ENCODE data around the gene UCK1. TPM values are rescaled to one million over a fixed set of nuclear protein-coding genes. Genes with fewer than 3 reads are reported as not detected.

The UCK1 gene
- total and polyA plus RNA-seq, 2 of the 13 experiments (the other 11 are each of a cell fraction or from before 2014, with no cell fraction given): 11.0 to 24.1 TPM

DNA sequence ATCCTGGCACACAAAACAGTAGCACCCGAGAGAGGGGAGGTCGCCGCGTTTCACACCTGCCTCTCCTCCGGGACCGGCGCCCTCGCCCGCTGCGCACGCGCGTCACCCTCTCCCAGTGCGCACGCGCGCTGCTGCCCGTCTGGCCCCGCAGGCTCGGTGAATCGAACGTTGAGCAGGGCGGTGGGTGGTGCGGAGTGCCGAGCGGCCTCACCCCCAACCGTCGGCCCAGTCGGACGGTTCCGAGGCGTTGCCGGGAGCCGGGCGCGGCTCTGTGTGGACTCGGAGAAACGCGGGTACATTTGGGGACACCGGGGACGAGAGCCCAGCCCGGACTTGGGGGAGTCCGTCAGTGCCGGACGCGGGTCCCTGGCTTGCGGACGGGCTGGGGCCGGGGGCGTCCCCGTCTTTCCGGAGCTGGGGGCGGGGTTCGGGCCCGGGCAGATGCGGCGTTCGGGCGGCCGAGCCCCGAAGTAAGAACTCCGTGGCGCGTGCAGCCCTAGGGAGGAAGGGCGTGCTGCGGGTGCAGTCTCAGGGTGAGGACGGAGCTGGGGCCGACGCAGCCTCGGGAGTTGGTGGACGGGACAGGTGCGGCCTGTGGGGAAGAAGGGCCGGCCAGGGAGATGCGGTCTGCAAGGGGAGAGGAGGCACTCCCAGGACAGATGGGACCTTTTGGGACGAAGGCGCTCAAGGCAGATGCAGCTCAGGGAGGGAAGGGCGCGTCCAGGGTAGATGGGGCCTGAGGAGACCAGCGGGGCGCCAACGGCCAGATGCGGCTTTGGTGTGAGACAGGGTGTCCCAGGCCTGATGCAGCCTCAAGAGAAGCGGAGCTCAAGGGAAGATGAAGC, 28.1 kb downstream of the UCK1 start, which contains the start of gene POMT1 (continued):
- TF ChIP-seq, protein P1, sequence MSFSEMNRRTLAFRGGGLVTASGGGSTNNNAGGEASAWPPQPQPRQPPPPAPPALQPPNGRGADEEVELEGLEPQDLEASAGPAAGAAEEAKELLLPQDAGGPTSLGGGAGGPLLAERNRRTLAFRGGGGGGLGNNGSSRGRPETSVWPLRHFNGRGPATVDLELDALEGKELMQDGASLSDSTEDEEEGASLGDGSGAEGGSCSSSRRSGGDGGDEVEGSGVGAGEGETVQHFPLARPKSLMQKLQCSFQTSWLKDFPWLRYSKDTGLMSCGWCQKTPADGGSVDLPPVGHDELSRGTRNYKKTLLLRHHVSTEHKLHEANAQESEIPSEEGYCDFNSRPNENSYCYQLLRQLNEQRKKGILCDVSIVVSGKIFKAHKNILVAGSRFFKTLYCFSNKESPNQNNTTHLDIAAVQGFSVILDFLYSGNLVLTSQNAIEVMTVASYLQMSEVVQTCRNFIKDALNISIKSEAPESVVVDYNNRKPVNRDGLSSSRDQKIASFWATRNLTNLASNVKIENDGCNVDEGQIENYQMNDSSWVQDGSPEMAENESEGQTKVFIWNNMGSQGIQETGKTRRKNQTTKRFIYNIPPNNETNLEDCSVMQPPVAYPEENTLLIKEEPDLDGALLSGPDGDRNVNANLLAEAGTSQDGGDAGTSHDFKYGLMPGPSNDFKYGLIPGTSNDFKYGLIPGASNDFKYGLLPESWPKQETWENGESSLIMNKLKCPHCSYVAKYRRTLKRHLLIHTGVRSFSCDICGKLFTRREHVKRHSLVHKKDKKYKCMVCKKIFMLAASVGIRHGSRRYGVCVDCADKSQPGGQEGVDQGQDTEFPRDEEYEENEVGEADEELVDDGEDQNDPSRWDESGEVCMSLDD (CRISPR knock-in tag; IDR thresholded peaks at IDR 0.05; ENCODE audit: borderline replicate concordance): peak; percentile 81; the same call in 1 of the 2 replicates
- TF ChIP-seq POLR2A (IDR thresholded peaks at IDR 0.05; ENCODE audit: insufficient read depth in 1 of 2, low read depth in 2 of 2, low read length in 2 of 2): peak; percentile 34 to 88; a peak in 2 of 4 replicates
- peak; percentile 22 for TF ChIP-seq RBM22 (optimal IDR thresholded peaks at IDR 0.05; ENCODE audit: low read length)
- 0 out of 2 replicates have a peak, but pooled peaks have one; percentile 43 for TF ChIP-seq U2AF2 (IDR thresholded peaks at IDR 0.05; ENCODE audit: low read depth, low read length)
- no peak for TF ChIP-seq MAFF (IDR thresholded peaks at IDR 0.05; ENCODE audit: low read depth, low read length)
- peak; percentile 70; the same call in 1 of the 2 replicates for TF ChIP-seq KLF12 (CRISPR knock-in tag; IDR thresholded peaks at IDR 0.05; ENCODE audit: borderline replicate concordance)
- no peak for TF ChIP-seq SP1 (IDR thresholded peaks at IDR 0.05)
- TF ChIP-seq SP1 (CRISPR knock-in tag; IDR thresholded peaks at IDR 0.05): peak; percentile 85
- 0 out of 2 replicates have a peak, but pooled peaks have one; percentile 23 for TF ChIP-seq ZNF441 (CRISPR knock-in tag; IDR thresholded peaks at IDR 0.05; ENCODE audit: borderline replicate concordance)
- TF ChIP-seq ZNF337 (CRISPR knock-in tag; IDR thresholded peaks at IDR 0.05; ENCODE audit: borderline replicate concordance, low read depth): no peak
- peak; percentile 81; the same call in 1 of the 2 replicates for TF ChIP-seq KDM4B (CRISPR knock-in tag; IDR thresholded peaks at IDR 0.05)
- TF ChIP-seq, protein P2, sequence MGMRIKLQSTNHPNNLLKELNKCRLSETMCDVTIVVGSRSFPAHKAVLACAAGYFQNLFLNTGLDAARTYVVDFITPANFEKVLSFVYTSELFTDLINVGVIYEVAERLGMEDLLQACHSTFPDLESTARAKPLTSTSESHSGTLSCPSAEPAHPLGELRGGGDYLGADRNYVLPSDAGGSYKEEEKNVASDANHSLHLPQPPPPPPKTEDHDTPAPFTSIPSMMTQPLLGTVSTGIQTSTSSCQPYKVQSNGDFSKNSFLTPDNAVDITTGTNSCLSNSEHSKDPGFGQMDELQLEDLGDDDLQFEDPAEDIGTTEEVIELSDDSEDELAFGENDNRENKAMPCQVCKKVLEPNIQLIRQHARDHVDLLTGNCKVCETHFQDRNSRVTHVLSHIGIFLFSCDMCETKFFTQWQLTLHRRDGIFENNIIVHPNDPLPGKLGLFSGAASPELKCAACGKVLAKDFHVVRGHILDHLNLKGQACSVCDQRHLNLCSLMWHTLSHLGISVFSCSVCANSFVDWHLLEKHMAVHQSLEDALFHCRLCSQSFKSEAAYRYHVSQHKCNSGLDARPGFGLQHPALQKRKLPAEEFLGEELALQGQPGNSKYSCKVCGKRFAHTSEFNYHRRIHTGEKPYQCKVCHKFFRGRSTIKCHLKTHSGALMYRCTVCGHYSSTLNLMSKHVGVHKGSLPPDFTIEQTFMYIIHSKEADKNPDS (CRISPR knock-in tag; IDR thresholded peaks at IDR 0.05): peak; percentile 83; the same call in 1 of the 2 replicates
- TF ChIP-seq ZNF766 (CRISPR knock-in tag; IDR thresholded peaks at IDR 0.05; ENCODE audit: borderline replicate concordance): peak; percentile 76; the same call in 1 of the 2 replicates
- TF ChIP-seq TOE1 (CRISPR knock-in tag; IDR thresholded peaks at IDR 0.05): no peak
- TF ChIP-seq, protein P3, sequence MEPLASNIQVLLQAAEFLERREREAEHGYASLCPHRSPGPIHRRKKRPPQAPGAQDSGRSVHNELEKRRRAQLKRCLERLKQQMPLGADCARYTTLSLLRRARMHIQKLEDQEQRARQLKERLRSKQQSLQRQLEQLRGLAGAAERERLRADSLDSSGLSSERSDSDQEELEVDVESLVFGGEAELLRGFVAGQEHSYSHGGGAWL (CRISPR knock-in tag; IDR thresholded peaks at IDR 0.05): 0 out of 2 replicates have a peak, but pooled peaks have one; percentile 28
- TF ChIP-seq PPARG (CRISPR knock-in tag; conservative IDR thresholded peaks at IDR 0.05): 0 out of 2 replicates have a peak, but pooled peaks have one; percentile 49
- TF ChIP-seq, protein P4, sequence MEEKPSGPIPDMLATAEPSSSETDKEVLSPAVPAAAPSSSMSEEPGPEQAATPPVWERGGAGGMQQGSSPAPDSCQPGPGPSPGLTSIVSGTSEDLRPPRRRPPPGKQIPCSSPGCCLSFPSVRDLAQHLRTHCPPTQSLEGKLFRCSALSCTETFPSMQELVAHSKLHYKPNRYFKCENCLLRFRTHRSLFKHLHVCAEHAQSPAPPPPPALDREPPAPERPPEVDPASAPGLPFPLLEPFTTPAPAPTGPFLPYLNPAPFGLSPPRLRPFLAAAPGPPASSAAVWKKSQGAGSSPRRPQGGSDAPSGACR (CRISPR knock-in tag; IDR thresholded peaks at IDR 0.05): 0 out of 2 replicates have a peak, but pooled peaks have one; percentile 77
- no peak for TF ChIP-seq CREM (IDR thresholded peaks at IDR 0.05)
- no peak for TF ChIP-seq CREM (CRISPR knock-in tag; IDR thresholded peaks at IDR 0.05)
- TF ChIP-seq PRMT3 (CRISPR knock-in tag; IDR thresholded peaks at IDR 0.05; ENCODE audit: borderline replicate concordance, low read depth): 0 out of 2 replicates have a peak, but pooled peaks have one; percentile 35
- TF ChIP-seq, protein P5, sequence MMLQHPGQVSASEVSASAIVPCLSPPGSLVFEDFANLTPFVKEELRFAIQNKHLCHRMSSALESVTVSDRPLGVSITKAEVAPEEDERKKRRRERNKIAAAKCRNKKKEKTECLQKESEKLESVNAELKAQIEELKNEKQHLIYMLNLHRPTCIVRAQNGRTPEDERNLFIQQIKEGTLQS (CRISPR knock-in tag; IDR thresholded peaks at IDR 0.05): 0 out of 2 replicates have a peak, but pooled peaks have one; percentile 8
- peak; percentile 49 for TF ChIP-seq ZNF124 (CRISPR knock-in tag; IDR thresholded peaks at IDR 0.05)

Measured in HepG2 (cell line).